Measurements from ENCODE around the gene SLC25A30.
"Not testable (repeated sequence)": the region's sequence is repeated elsewhere in the genome, so short reads cannot be mapped to it uniquely, and the experiment has no call there.

GRCh38 chr13:45426056-45426841 is 8.1 kb upstream of the SLC25A30 start:
- TF ChIP-seq, protein P1, sequence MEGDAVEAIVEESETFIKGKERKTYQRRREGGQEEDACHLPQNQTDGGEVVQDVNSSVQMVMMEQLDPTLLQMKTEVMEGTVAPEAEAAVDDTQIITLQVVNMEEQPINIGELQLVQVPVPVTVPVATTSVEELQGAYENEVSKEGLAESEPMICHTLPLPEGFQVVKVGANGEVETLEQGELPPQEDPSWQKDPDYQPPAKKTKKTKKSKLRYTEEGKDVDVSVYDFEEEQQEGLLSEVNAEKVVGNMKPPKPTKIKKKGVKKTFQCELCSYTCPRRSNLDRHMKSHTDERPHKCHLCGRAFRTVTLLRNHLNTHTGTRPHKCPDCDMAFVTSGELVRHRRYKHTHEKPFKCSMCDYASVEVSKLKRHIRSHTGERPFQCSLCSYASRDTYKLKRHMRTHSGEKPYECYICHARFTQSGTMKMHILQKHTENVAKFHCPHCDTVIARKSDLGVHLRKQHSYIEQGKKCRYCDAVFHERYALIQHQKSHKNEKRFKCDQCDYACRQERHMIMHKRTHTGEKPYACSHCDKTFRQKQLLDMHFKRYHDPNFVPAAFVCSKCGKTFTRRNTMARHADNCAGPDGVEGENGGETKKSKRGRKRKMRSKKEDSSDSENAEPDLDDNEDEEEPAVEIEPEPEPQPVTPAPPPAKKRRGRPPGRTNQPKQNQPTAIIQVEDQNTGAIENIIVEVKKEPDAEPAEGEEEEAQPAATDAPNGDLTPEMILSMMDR (IDR thresholded peaks at IDR 0.05) = not testable (repeated sequence)
- TF ChIP-seq POLR2A, EP300, POLR2AphosphoS5 (IDR thresholded peaks at IDR 0.05): not testable (repeated sequence)

All from stomach (tissue), 4 donors.